Endothelial cell of umbilical vein (primary cell): ENCODE data around the gene SOX5. TPM values are rescaled to one million over a fixed set of nuclear protein-coding genes. Genes with fewer than 3 reads are reported as not detected.

Experiments
- BruUV-seq: library from RNA; stranded (reverse); fragments of 400-500 nt; replicated peaks from 2 replicates; lab custom pipeline; 2021; lab: Mats Ljungman, UMichigan
- CTCF ChIA-PET: fragments of 300-600, 350-600 bp; sonication (Branson Sonifier 250); formaldehyde crosslinking; loops from one replicate; lab custom pipeline; 2021; ENCODE audit warnings: antibody characterized with exemption, inconsistent platforms; lab: Charles Lee
- POLR2A ChIA-PET: fragments of 300-600, 350-600 bp; sonication (Branson Sonifier 250); formaldehyde crosslinking; loops from one replicate; lab custom pipeline; 2021; ENCODE audit warnings: antibody characterized with exemption, inconsistent platforms; lab: Charles Lee
- DNase-seq: peaks from one replicate; pipeline ENCODE4 v3.0.0-alpha.2; 2011; ENCODE audit warnings: low read depth, low spot score
- FAIRE-seq: peaks from 2 replicates; lab custom pipeline; 2011; peaks lifted over from hg19 to GRCh38; lab: Jason Lieb, UNC
- H2AFZ ChIP-seq: 2 replicates; pipeline ENCODE4 v1.6.0; 2012; ENCODE audit warnings: low read depth, low read length, control low read depth, inconsistent platforms
- H3K27ac ChIP-seq: 2 replicates; pipeline ENCODE4 v1.5.1; 2011; ENCODE audit warnings: low read depth, mild to moderate bottlenecking, control low read depth, low read length, moderate library complexity; ENCODE audit not compliant: insufficient read depth
- H3K27me3 ChIP-seq, 2 experiments: 2 replicates each; pipeline versions ENCODE4 v1.6.0 to v1.6.1; 2011; ENCODE audit warnings: low read length in 2 of 2, mixed read lengths in 1 of 2; ENCODE audit not compliant: control insufficient read depth in 2 of 2, insufficient read depth in 2 of 2
- H3K36me3 ChIP-seq, 2 experiments: 2 replicates in 1 of 2; 3 replicates in 1 of 2; pipeline ENCODE4 v1.5.1; 2011; ENCODE audit warnings: low read length in 2 of 2, mild to moderate bottlenecking in 1 of 2, moderate library complexity in 1 of 2; ENCODE audit not compliant: control insufficient read depth in 2 of 2, insufficient read depth in 2 of 2; ENCODE audit errors: extremely low read depth in 1 of 2
- H3K4me1 ChIP-seq: 3 replicates; pipeline ENCODE4 v1.5.1; 2011; ENCODE audit warnings: mild to moderate bottlenecking, low read length; ENCODE audit not compliant: control insufficient read depth, insufficient read depth; ENCODE audit errors: extremely low read depth
- H3K4me2 ChIP-seq: 2 replicates; pipeline ENCODE4 v1.6.1; 2011; ENCODE audit warnings: low read length, control low read depth, mixed read lengths; ENCODE audit not compliant: insufficient read depth
- H3K4me3 ChIP-seq, 3 experiments: fragments of 200-600 bp in 1 of 3; sonication (generic), shearing (Covaris generic) in 1 of 3; replicated peaks in 1 of 3; 2 replicates each; pipeline ENCODE4 v1.5.1; 2011 to 2016; ENCODE audit warnings: control low read depth in 3 of 3, low read length in 3 of 3, mild to moderate bottlenecking in 2 of 3, inconsistent platforms in 1 of 3, low read depth in 1 of 3, moderate library complexity in 1 of 3; ENCODE audit not compliant: insufficient read depth in 1 of 3
- H3K79me2 ChIP-seq: 2 replicates; pipeline ENCODE4 v1.6.0; 2012; ENCODE audit warnings: low read length, inconsistent platforms; ENCODE audit not compliant: control insufficient read depth, insufficient read depth
- H3K9ac ChIP-seq: replicated peaks from 2 replicates; pipeline ENCODE3; 2011; ENCODE audit warnings: low read length, control low read depth; ENCODE audit not compliant: insufficient read depth; ENCODE audit errors: extremely low read depth
- H3K9me1 ChIP-seq: replicated peaks from 3 replicates; pipeline ENCODE4 v1.6.0; 2011; ENCODE audit warnings: mild to moderate bottlenecking, low read length; ENCODE audit not compliant: control insufficient read depth, insufficient read depth; ENCODE audit errors: extremely low read depth
- H3K9me3 ChIP-seq: replicated peaks from 2 replicates; pipeline ENCODE4 v1.5.1; 2012; ENCODE audit warnings: low read length, inconsistent platforms; ENCODE audit not compliant: control insufficient read depth, insufficient read depth
- H4K20me1 ChIP-seq: replicated peaks from 2 replicates; pipeline ENCODE3; 2011; ENCODE audit warnings: mild to moderate bottlenecking, low read length; ENCODE audit not compliant: control insufficient read depth, insufficient read depth; ENCODE audit errors: extremely low read depth
- CTCF ChIP-seq, 2 donors: IDR thresholded peaks; 1 replicate in 1 of 2; 2 replicates in 1 of 2; pipeline ENCODE4 v1.5.1; 2011; ENCODE audit warnings: low read length in 2 of 2, mild to moderate bottlenecking in 2 of 2, moderate library complexity in 2 of 2, control low read depth in 1 of 2, inconsistent platforms in 1 of 2, low read depth in 1 of 2; ENCODE audit not compliant: insufficient read depth in 1 of 2; ENCODE audit errors: extremely low read depth in 1 of 2
- EZH2 ChIP-seq: IDR thresholded peaks from 2 replicates; pipeline ENCODE4 v1.6.1; 2012; ENCODE audit warnings: borderline replicate concordance, low read depth, mild to moderate bottlenecking, moderate library complexity, low read length, inconsistent platforms; ENCODE audit not compliant: severe bottlenecking
- FOS ChIP-seq: IDR thresholded peaks from 2 replicates; pipeline ENCODE4 v1.6.1; 2011; ENCODE audit warnings: mild to moderate bottlenecking, low read length, moderate library complexity, borderline replicate concordance; ENCODE audit not compliant: insufficient read depth
- GATA2 ChIP-seq: IDR thresholded peaks from 2 replicates; pipeline ENCODE4 v1.7.0; 2011; ENCODE audit warnings: low read depth, mild to moderate bottlenecking, moderate library complexity, mixed read lengths, low read length; ENCODE audit not compliant: insufficient read length, insufficient read depth
- JUN ChIP-seq: IDR thresholded peaks from 2 replicates; pipeline ENCODE4 v1.6.1; 2011; ENCODE audit warnings: borderline replicate concordance, low read depth; ENCODE audit not compliant: insufficient read length, insufficient read depth
- MAX ChIP-seq: IDR thresholded peaks from 2 replicates; pipeline ENCODE4 v1.6.1; 2011; ENCODE audit not compliant: insufficient read depth, insufficient read length
- MYC ChIP-seq: IDR thresholded peaks from one replicate; pipeline ENCODE4 v1.6.1; 2011; ENCODE audit warnings: mild to moderate bottlenecking, low read depth, low read length
- POLR2A ChIP-seq: IDR thresholded peaks from 2 replicates; pipeline ENCODE4 v1.6.1; 2012; ENCODE audit warnings: low read depth, mild to moderate bottlenecking, control low read depth, low read length
- POLR2AphosphoS5 ChIP-seq: IDR thresholded peaks from 2 replicates; pipeline ENCODE4 v1.6.1; 2012; ENCODE audit warnings: low read depth, mild to moderate bottlenecking, control low read depth, low read length, moderate library complexity; ENCODE audit not compliant: insufficient read depth
- dilution Hi-C: fragments of 300-500 bp; cut with MboI; formaldehyde crosslinking; loops from one replicate; pipeline ENCODE4 v1.15.0; 2019; ENCODE audit warnings: low sequenced_read_pairs; ENCODE audit not compliant: extremely low pct_ligation_motif_present
- intact Hi-C: fragments of 100-400 bp; cut with micrococcal nuclease; formaldehyde crosslinking; loops from one replicate; pipeline ENCODE4 v1.10.0; 2022
- polyA plus RNA-seq, 4 experiments: library from polyadenylated mRNA; depleted of rRNA in 3 of 4; stranded (reverse) in 3 of 4; unstranded in 1 of 4; fragments of >200 nt; gene quantifications; 2 replicates each; pipeline versions ENCODE4 v1.2.1 to v1.2.3, GENCODE V29; 2011 to 2012; ENCODE audit warnings: missing spikeins in 1 of 4
- total RNA-seq: library from RNA; stranded (reverse); gene quantifications from 2 replicates; pipeline ENCODE4 v1.2.3, GENCODE V29; 2021

SOX5 gene
- total and polyA plus RNA-seq, 2 donors (not counting 3 experiments of a cell fraction or from before 2014, with no cell fraction given): 0.63 to 3.5 TPM

GRCh38 chr12:23948291-23948690 lies 1.2 kb downstream of the SOX5 start:
- Histone ChIP-seq H3K27ac (no peak overlapping the region), H3K27me3 (peaks cover 4 to 14% of the 10 kb centered on the region in 2 experiments), H3K79me2 (no peaks in the 10 kb centered on the region), H3K4me1 (peaks cover 6% of the 10 kb centered on the region), H4K20me1 (no peaks in the 10 kb centered on the region), H3K9me3 (no peaks in the 10 kb centered on the region), H3K9me1 (no peaks in the 10 kb centered on the region), H3K36me3 (no peaks in the 10 kb centered on the region), H3K4me3 (no peak overlapping the region), H3K9ac (no peak overlapping the region), H2AFZ (no peak overlapping the region), H3K4me2 (no peak overlapping the region)
- ChIA-PET POLR2A (no interaction called here), CTCF (interaction anchor here (0.9 to 1.6 kb wide), 4 partner anchors 11 to 187 kb away, joined by 3 to 5 read pairs (median 4); no protein-coding TSS in a partner anchor)
- TF ChIP-seq GATA2 (no peak), POLR2AphosphoS5 (no peak), JUN (no peak), FOS (no peak), CTCF (IDR thresholded peaks at IDR 0.05; ENCODE audit: extremely low read depth in 1 of 2, insufficient read depth in 1 of 2, low read depth in 1 of 2, low read length in 2 of 2) (no peak), EZH2 (no peak), MYC (no peak), MAX (no peak), POLR2A (no peak)
- dilution Hi-C loops: no loop called here
- no TSS peak for BruUV-seq
- DNase-seq: no peak
- intact Hi-C loops: no loop called here
- FAIRE-seq: no peak
